ENCODE results near the gene SEMA6B.

The SEMA6B gene

DNA sequence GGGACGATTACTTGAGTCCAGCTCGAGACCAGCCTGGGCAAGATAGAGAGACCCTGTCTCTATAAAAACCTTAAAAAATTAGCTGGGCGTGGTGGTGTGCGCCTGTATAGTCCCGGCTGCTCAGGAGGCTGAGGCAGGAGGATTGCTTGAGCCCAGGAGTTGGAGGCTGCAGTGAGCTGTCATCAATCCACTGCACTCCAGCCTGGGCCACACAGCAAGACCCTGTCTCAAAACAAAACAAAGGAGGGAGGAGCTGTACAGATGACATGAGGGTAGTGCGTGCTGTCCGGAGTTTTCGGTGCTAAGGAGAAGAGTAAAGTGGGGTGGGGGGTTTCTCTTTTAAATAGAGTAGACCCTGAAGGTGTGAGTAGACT, 64.8 kb downstream of the SEMA6B start:
- DNase-seq: no peak

DNA sequence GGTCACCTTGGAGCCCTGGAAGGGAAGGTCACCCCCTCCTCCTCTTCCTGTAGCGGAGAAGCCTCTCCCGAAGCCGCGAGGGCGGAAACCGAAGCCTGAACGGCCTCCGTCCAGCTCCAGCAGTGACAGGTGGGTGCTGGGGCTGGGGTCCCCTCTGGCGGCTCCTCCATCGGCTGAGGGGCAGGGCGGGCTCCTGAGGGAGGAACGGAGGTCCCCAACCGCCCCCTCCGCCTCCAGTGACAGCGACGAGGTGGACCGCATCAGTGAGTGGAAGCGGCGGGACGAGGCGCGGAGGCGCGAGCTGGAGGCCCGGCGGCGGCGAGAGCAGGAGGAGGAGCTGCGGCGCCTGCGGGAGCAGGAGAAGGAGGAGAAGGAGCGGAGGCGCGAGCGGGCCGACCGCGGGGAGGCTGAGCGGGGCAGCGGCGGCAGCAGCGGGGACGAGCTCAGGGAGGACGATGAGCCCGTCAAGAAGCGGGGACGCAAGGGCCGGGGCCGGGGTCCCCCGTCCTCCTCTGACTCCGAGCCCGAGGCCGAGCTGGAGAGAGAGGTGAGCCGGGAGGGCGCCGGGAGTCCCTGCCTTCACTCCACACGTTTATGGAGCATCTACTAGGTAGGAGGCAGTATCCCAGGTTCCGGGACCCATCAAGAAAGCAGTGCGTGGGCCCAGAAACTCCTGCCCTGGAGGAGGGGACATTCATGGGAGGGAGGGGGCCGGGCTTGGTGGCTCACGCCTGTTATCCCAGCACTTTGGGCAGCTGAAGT, 65.4 kb downstream of the SEMA6B start:
- DNase-seq: no peak

DNA sequence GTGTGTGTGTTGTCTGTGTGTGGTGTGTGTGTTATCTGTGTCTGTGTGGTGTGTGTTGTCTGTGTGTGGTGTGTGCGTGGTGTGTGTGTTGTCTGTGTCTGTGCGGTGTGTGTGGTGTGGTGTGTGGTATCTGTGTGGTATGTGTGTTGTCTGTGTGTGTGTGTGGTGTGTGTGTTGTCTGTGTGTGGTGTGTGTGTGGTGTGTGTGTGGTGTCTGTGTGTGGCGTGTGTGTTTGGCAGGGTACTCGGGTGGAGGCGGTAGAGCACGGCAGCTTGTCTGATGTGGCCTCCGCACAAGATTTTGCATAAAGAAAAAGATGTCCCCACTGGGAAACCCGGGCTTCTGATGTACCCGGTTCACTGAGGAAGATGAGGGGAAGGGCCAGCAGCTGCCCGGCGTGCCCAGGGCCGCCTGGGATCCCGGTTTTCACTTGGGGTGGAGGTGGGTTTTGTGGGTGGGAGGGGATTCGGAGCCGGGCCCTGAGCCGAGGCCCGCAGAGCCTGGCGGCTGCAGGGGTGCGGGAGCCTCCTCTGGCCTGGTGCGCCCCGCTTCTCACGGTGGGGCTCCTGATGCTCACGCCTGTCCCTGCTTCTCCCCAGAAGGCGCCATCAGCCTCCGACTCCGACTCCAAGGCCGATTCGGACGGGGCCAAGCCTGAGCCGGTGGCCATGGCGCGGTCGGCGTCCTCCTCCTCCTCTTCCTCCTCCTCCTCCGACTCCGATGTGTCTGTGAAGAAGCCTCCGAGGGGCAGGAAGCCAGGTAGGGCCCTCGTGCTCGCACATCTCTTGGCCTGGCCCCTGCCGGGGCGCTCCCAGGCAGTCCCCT, 66.2 kb downstream of the SEMA6B start:
- no peak for DNase-seq
